K562 (cell line): ENCODE measurements around the gene BRICD5. TPM values are rescaled to one million over a fixed set of nuclear protein-coding genes. Genes with fewer than 3 reads are reported as not detected.
A peak's percentile ranks its signal among the peaks of the same experiment; 100 is the strongest.

Source experiments
- BACH1 ChIP-seq: fragments of 200-800 bp; sonication (Bioruptor generic); IDR thresholded peaks from 2 replicates; pipeline ENCODE4 v1.6.1; 2016; ENCODE audit warnings: missing genetic modification characterization, missing compliant biosample characterization
- CBFA2T2 ChIP-seq: fragments of 450-650 bp; conservative IDR thresholded peaks from 2 replicates; pipeline ENCODE4 v1.6.1; 2017; ENCODE audit warnings: mild to moderate bottlenecking
- FUS ChIP-seq: fragments of 200-400 bp; formaldehyde crosslinking; optimal IDR thresholded peaks from 2 replicates; pipeline ENCODE3; 2017; ENCODE audit warnings: low read depth, low read length
- HCFC1 ChIP-seq: IDR thresholded peaks from 2 replicates; pipeline ENCODE4 v1.6.1; 2012; ENCODE audit warnings: low read depth, low read length, improper control_type of control experiment
- HDAC2 ChIP-seq: fragments of 450-650 bp; IDR thresholded peaks from 2 replicates; pipeline ENCODE4 v1.6.1; 2016; ENCODE audit warnings: mild to moderate bottlenecking
- KAT7 ChIP-seq: sonication (generic); formaldehyde crosslinking; IDR thresholded peaks from 2 replicates; pipeline ENCODE4 v1.8.0; 2022; ENCODE audit warnings: missing genetic modification reagents, mild to moderate bottlenecking, borderline replicate concordance
- NFE2L1 ChIP-seq: fragments of 450-650 bp; IDR thresholded peaks from 2 replicates; pipeline ENCODE4 v1.6.1; 2016; ENCODE audit warnings: missing genetic modification characterization, low read depth, mild to moderate bottlenecking, missing compliant biosample characterization, moderate library complexity, borderline replicate concordance
- PHTF2 ChIP-seq: fragments of 250-450 bp; sonication (Bioruptor Pico); IDR thresholded peaks from 2 replicates; pipeline ENCODE4 v1.5.0; 2021; ENCODE audit warnings: mild to moderate bottlenecking
- SMAD1 ChIP-seq: fragments of 150-350 bp; IDR thresholded peaks from 2 replicates; pipeline ENCODE4 v1.6.1; 2014; ENCODE audit warnings: low read length, low read depth; ENCODE audit not compliant: partially characterized antibody
- STAT5A ChIP-seq: IDR thresholded peaks from 2 replicates; pipeline ENCODE4 v1.6.1; 2012; ENCODE audit warnings: low read length, inconsistent platforms, borderline replicate concordance
- TBP ChIP-seq: optimal IDR thresholded peaks from 2 replicates; pipeline ENCODE3; 2011; ENCODE audit warnings: low read depth, low read length, improper control_type of control experiment
- TCF3 ChIP-seq: sonication (generic); formaldehyde crosslinking; IDR thresholded peaks from 2 replicates; pipeline ENCODE4 v1.4.0; 2020; ENCODE audit warnings: mild to moderate bottlenecking, missing genetic modification reagents
- UBTF ChIP-seq, 2 experiments: IDR thresholded peaks; 2 replicates each; pipeline ENCODE4 v1.6.1; 2012; ENCODE audit warnings: improper control_type of control experiment in 2 of 2, low read depth in 2 of 2, low read length in 2 of 2, borderline replicate concordance in 1 of 2
- ZFPM2 ChIP-seq: fragments of 250-450 bp; sonication (Bioruptor Pico); IDR thresholded peaks from 2 replicates; pipeline ENCODE4 v1.5.1; 2022; ENCODE audit warnings: mild to moderate bottlenecking
- ZNF592 ChIP-seq: fragments of 450-650 bp; IDR thresholded peaks from 2 replicates; pipeline ENCODE4 v1.6.1; 2017; ENCODE audit warnings: antibody characterized with exemption, mild to moderate bottlenecking
- polyA plus RNA-seq, 8 experiments: library from polyadenylated mRNA; depleted of rRNA in 4 of 8; stranded (reverse) in 5 of 8; unstranded in 3 of 8; fragments of >200 nt; fragmentation: Nextera tagmentation in 2 of 8; fragmentation: Illumina TruSeq in 1 of 8; extraction: Ambion mirVana in 2 of 8; extraction: Trizol in 1 of 8; gene quantifications; 2 replicates each; pipeline versions ENCODE4 v1.2.1 to v1.2.3, GENCODE V29; 2011 to 2014; ENCODE audit warnings: inconsistent platforms in 1 of 8, missing spikeins in 1 of 8
- total RNA-seq, 7 experiments: library from RNA; depleted of rRNA in 6 of 7; stranded (reverse); fragments of >200 nt in 6 of 7; fragmentation: Illumina TruSeq in 2 of 7; extraction: Trizol in 2 of 7; gene quantifications; 2 replicates each; pipeline versions ENCODE4 v1.2.1 to v1.2.3, GENCODE V29; 2011 to 2021; ENCODE audit warnings: low replicate concordance in 1 of 7
- TF ChIP-seq, protein P1 (sequence below): IDR thresholded peaks from 2 replicates; pipeline ENCODE4 v1.6.1; 2014; ENCODE audit warnings: antibody characterized with exemption
- TF ChIP-seq, protein P2 (sequence below): sonication (generic); formaldehyde crosslinking; IDR thresholded peaks from 2 replicates; pipeline ENCODE4 v1.9.0; 2022; ENCODE audit warnings: mild to moderate bottlenecking, missing genetic modification reagents
- TF ChIP-seq, protein P3 (sequence below): sonication (generic); formaldehyde crosslinking; IDR thresholded peaks from 2 replicates; pipeline ENCODE4 v1.8.1; 2022; ENCODE audit warnings: missing genetic modification reagents

Gene BRICD5
- total and polyA plus RNA-seq, 9 of the 15 experiments (the other 6 are each of a cell fraction or from before 2014, with no cell fraction given): 0.24 to 15.1 (median 2.4) TPM; not detected in 1

GRCh38 chr16:2205967-2206313, 4.7 kb downstream of the BRICD5 start (continued):
- TF ChIP-seq, protein P1, sequence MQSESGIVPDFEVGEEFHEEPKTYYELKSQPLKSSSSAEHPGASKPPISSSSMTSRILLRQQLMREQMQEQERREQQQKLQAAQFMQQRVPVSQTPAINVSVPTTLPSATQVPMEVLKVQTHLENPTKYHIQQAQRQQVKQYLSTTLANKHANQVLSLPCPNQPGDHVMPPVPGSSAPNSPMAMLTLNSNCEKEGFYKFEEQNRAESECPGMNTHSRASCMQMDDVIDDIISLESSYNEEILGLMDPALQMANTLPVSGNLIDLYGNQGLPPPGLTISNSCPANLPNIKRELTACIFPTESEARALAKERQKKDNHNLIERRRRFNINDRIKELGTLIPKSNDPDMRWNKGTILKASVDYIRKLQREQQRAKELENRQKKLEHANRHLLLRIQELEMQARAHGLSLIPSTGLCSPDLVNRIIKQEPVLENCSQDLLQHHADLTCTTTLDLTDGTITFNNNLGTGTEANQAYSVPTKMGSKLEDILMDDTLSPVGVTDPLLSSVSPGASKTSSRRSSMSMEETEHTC: no peak
- TF ChIP-seq UBTF (IDR thresholded peaks at IDR 0.05; ENCODE audit: borderline replicate concordance in 1 of 2, low read depth in 2 of 2, low read length in 2 of 2): 0 out of 4 replicates have a peak, but pooled peaks of 1 of the 2 experiments have one; percentile 35
- TF ChIP-seq NFE2L1: no peak
- peak; percentile 23; the same call in 1 of the 2 replicates for TF ChIP-seq HDAC2
- TF ChIP-seq, protein P2, sequence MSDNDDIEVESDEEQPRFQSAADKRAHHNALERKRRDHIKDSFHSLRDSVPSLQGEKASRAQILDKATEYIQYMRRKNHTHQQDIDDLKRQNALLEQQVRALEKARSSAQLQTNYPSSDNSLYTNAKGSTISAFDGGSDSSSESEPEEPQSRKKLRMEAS (CRISPR knock-in tag): 0 out of 2 replicates have a peak, but pooled peaks have one; percentile 9
- peak; percentile 84; the same call in 1 of the 2 replicates for TF ChIP-seq ZNF592
- TF ChIP-seq PHTF2 (CRISPR knock-in tag): 0 out of 2 replicates have a peak, but pooled peaks have one; percentile 70
- TF ChIP-seq FUS: no peak
- TF ChIP-seq ZFPM2 (CRISPR knock-in tag): no peak
- no peak for TF ChIP-seq STAT5A
- no peak for TF ChIP-seq KAT7
- TF ChIP-seq CBFA2T2: 0 out of 2 replicates have a peak, but pooled peaks have one; percentile 23
- peak; percentile 28; the same call in 1 of the 2 replicates for TF ChIP-seq TCF3 (CRISPR knock-in tag)
- TF ChIP-seq, protein P3, sequence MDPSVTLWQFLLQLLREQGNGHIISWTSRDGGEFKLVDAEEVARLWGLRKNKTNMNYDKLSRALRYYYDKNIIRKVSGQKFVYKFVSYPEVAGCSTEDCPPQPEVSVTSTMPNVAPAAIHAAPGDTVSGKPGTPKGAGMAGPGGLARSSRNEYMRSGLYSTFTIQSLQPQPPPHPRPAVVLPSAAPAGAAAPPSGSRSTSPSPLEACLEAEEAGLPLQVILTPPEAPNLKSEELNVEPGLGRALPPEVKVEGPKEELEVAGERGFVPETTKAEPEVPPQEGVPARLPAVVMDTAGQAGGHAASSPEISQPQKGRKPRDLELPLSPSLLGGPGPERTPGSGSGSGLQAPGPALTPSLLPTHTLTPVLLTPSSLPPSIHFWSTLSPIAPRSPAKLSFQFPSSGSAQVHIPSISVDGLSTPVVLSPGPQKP (CRISPR knock-in tag): 0 out of 2 replicates have a peak, but pooled peaks have one; percentile 78
- TF ChIP-seq SMAD1: no peak
- no peak for TF ChIP-seq TBP
- no peak for TF ChIP-seq HCFC1
- TF ChIP-seq BACH1 (tag): no peak
